ENCODE measurements around the gene IQCE.

Gene IQCE

DNA sequence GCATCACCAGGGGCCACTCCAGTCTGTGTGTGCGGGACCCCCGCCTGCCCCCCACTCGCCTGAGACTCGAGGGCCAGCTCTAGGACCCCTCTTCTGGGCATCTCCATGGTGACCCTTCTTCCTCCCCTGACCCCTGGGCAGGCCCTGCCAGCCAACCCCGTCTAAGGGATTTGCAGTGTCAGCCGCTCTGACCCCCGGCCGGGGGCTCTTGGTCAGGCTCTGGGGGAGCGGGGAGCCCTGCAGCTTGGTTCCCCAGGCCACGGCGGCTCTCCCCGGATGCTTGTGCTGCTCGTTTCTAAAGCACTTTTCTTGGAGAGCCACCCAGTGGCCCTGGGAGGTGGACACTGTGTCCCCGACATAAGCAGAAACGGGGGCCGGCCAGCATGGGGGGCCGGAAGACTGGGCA, 78.3 kb downstream of the IQCE start:
- no peak for DNase-seq

DNA sequence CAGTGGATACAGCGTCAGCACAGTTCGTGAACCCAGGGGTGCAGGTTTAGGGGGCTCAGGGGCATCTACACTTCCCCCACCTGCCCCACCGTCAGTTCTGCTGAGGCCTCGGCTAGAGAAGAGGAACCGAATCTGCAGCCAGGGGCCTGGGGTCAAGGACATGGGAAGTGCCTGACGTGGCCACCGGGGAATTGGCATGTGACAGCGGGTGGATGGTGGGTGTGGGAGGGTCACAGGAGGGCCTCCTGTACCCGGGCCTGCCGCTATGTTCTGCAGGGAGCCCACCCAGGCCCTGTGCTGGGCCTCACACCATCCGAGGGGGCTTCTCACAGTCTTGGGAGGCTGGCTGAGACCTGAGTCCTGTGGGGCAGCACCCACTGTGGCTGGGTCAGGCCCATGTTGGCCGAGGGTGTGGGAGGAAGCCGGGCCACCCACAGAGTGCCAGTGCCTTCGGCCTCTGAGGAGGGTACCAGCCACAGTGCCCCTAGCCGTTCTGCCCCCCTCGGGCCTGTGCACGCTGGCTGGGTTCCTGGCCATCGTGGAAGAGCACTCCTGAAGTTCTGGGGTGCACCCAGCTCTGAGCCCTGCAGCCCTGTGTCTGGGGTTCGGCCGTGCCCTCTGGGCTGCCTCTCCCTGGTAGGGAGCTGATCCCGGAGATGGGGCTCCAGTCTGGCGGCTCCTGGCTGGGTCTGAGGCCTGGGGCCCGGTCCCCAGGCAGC, 78.9 kb downstream of the IQCE start:
- no peak for DNase-seq

DNA sequence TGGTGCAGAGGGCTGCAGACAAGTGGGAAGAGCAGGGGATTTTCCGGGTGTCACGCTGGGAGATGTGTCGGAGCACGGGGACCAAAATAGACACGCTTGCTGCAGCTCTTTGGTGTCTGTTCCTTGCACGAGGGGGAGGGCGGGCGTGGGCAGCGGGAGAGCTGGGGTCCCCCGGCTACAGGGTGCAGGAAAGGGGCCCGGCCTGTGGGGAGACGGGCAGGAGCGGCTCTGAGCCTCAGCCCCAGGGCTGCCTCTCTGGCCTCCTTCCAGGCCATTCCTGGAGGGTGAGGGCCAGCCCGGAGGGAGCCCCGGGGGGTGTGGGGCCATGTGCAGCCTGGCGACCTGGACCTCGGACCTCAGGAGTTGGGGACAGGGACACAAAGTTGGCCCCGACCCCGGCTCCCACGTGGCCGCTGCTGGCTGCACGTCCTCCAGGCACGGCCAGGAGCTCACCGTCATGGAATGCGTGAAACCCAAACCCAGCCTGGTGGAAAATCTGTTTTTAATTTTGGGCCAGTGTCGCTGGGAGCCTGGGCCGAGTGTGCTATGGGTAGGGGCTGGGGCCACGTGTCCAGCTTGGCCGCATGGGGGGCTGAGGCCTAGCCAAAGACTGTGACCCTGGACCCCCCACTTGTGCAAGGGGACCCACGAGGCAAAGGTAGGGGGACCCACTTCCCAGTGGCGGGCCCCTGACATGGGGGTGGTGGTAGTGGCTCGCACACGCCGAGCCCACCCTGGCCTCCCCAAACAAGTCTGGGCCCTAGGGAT, 79.6 kb downstream of the IQCE start:
- DNase-seq = no peak

DNA sequence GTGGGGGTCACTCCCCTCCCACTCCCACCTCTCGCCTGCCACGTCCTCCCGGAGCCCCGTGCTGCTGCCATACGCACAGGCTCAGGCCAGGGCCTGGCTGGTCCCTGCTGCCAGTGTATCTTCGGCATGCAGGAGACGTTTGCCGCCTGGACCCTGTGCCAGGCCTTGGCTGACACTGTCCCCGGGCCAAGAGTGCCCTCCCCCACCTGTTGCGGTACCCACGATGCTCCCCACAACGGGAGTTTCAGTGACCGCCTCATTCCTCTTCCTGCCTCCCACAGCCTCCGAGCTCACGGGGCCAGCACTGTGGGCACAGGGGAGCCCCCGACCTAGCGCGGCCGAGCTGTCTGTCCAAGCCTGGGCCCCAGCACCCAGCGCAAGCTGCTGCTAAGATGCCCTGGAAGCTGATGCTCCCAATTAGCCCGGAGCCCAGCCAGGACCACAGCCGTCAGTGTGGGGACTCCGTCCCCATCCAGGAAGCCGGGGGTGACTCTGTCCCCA, 80.5 kb downstream of the IQCE start:
- DNase-seq = no peak

- DNase-seq = no peak
These were observed 81.1 kb downstream of the IQCE start for GRCh38 chr7:2639695-2640481.

DNA sequence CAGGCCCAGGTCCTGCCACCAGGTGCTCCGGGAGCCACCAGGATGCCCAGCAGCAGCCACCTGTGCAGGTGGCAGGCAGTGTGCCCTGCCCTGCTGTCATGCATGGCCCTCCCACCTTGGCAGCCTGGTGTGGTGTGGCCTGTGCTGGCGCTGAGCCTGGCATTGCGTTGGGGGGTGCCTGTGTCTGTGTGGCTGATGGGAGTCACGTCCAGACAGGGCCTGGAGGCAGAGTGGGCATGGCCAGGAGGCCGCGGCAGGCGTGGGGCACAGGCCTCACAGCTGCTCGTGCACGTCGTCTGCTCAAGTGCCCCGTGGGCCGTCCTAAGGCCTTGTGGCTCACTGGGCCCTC, 81.7 kb downstream of the IQCE start:
- DNase-seq = no peak

DNA sequence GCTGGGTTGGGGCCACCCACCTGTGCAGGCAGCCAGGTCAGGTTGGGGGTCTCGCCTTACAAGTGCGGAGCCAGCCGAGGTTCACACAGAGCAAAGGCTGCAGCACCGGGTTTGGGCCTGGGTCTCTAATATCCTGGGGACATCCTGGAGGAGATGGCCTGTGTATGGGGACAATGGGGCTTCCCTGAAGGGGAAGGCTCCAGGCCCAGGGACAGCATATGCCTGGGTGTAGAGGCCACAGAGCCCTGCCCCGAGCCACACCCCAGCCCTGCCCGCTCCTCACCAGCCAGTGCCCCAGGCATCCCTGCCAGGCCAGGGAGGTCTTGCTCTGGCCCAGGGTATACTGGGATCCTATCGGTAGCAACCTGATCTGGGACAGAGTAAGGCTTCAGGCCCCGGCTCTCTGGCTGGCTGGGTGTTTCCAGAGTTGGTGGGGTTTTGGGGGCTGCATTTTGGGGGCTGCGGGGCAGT, 82.1 kb downstream of the IQCE start:
- DNase-seq = no peak

DNA sequence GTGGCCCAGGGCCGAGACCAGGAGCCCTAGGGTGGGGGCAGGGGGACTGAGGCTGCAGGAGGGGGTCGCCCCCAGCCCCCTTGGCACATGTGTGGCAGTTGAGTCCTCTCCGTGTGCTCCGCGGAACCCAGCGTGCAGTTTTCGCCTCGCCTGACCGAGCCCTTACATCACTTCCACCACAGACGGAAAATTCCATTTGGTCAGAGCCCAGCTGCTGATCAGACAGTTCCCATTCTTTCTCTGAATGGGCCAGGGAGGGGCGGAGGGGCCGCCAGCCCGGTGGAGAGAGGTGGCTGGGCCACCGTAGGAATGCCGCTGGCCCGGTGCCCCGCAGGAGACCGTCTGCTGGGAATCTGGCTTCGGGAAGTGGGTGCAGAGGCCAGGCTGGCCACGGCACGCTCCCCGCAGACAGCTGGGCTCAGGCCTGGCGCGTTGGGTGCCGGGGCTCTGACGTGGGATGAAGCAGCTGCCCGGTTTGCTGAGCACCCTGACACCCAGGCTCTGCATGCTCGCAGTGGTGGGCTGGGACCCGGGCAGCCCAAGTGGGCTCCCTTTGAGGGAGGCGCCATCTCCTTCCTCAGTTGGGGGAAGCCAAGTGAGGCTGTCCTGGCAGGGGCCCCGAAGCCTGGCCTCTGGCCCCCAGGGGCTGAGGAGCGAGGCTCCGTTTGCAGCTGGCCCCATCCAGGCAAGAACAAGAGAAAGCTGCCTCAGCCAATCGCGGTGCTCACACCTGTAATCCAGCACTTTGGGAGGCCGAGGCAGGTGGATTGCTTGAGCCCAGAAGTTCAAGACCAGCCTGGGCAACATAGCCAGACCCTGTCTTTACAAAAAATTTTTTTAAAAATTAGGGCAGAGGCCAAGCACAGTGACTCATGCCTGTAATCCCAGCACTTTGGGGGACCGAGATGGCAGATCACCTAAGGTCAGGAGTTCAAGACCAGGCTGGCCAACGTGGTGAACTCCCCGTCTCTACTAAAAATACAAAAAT, 82.9 kb downstream of the IQCE start:
- DNase-seq = no peak

- no peak for DNase-seq
These were observed 84.8 kb downstream of the IQCE start for GRCh38 chr7:2643386-2644219.

DNA sequence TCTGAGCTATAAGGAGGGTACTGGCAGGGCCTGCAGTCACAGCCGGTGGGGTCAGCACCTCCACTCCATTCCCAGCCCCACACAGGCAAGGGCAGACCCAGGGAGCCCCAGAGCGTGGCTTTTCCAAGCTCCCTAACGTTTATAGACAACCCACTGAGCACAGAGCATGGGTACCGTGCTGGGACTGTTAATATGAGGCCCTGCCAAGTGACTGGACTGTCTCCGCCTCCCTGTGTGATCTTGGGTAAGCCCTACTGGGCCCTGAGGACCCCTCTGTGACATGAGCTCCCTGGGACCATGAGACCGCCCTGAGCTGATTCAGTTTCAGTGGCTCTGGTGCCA, 85.4 kb downstream of the IQCE start:
- no peak for DNase-seq

- DNase-seq = peak; percentile 32
These were observed 85.9 kb downstream of the IQCE start for GRCh38 chr7:2644562-2645273.

DNA sequence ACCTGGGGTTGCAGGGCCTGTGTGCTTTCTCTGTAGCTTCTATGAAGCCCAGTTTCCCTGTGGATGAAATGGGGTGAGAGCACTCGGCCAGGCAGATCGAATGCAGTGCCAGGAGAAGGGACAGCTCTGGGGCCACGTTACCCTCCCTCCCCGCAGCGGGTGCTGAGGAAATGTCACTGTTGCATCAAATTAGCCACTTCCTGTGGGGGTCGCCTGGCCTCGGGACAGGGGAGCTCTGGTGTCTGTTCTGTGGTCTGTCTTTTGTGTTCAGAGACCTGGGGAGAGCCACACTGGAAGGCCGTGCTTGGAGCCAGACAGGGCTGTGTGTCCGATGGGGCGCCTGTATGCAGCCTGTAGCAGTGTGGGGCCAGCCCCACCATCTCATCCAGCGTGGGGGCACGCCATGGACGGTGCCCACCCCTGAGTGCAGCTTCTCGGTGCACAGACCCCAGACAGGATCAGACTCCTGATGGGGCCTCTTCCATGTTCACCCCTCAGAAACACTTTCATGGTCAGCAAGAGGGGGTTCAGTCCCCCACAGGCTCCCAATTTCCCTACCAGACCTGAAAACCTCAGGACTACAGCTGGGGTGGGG, 86.6 kb downstream of the IQCE start:
- no peak for DNase-seq

DNA sequence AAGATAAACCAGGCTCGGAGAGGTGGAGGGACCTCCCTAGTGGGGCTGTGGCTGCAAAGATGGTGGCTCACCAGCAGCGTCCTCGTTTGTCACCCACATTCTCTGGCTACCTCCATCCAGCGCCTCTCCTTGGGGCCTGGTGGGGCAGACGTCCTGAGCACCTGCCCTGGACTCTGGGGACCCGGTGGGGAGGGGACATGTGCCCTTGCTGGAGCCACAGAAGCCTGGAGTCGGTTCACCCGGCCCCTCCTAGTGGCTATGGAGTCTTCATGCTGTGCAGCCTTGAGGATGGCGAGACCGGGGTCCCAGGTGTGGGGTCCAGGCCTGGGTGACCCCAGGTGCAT, 87.5 kb downstream of the IQCE start:
- no peak for DNase-seq

- no peak for DNase-seq
These were observed 88.1 kb downstream of the IQCE start for GRCh38 chr7:2646680-2647571.

DNA sequence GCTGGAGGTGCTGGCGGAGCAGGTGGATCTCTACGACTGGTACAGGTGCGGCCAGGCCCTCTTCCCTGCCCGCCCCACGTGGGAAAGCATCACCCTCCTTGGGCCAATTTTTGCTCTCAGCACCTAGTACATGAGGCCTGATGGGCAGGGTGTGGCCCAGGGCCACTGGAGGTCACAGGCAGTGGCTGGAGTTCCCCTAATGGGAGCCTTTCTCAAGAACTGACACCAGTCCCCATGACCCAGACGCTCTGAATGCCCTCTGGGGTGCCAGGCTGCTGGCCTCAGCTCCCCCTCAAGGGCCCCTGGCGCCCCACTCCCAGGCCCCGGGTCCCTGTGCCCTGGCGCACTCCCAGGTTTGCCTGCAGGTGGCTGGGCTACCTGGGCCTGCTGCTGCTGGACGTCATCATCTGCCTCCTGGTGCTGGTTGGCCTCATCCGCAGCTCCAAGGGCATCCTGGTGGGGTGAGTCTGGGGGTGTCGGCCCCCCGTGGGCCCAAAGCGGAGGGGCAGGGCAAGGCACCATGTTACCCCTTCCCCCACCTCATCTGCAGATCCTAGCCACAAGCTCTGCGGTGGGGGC, 88.9 kb downstream of the IQCE start:
- DNase-seq = no peak

GRCh38 chr7:2649139-2649838, 90.5 kb downstream of the IQCE start:
- DNase-seq = no peak

DNA sequence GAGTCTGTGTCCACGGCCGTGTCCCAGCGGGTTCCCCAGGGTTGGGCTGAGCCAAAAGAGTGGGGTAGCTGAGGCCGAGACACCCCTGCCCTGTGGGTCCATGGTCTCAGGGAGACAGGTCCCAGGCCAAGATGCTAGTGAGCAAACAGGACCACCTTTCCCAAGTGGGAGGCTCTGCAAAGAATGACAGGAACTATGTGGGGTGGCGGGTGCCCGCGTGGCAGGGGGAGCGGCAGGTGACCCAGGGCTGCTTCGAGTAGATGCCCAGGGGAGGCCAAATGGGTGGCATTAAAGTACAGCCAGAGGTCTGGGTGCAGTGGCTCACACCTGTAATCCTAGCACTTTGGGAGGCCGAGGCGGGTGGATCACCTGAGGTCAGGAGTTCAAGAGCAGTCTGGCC, 91.2 kb downstream of the IQCE start:
- DNase-seq = no peak

GRCh38 chr7:2650451-2650850, 91.7 kb downstream of the IQCE start:
- DNase-seq = no peak

Data from NCI-H82 (cell line).